Activated CD4-positive, alpha-beta T cell treated with anti-CD3 and anti-CD28 coated beads, Interleukin-2, amount 50 U/mL, for 48 hours (primary cell): ENCODE measurements around the gene OGDH.

Source experiments
- DNase-seq, 2 experiments: peaks; one replicate each; pipeline ENCODE4 v3.0.0-alpha.2; 2020

OGDH gene

DNA sequence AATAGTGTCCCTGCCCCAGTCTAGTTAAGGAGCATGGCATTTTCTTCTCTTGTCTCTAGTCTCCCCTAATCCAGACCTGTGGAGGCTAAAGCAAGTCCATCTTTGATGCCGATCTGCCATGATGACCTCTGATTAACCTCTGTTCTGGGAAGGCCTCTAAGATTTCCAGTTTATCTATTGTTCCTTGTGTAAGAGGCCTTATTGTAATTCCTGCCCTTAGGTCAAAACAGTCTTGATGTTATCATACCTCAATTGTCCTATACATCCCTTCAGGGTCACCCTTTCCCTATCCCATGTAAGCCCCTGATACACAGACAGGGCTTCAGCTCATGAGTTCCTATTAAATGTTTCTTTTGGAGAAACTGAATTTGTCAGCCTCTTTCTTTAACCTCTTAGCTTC is 137.3 kb downstream of the OGDH start:
- DNase-seq: no peak

DNA sequence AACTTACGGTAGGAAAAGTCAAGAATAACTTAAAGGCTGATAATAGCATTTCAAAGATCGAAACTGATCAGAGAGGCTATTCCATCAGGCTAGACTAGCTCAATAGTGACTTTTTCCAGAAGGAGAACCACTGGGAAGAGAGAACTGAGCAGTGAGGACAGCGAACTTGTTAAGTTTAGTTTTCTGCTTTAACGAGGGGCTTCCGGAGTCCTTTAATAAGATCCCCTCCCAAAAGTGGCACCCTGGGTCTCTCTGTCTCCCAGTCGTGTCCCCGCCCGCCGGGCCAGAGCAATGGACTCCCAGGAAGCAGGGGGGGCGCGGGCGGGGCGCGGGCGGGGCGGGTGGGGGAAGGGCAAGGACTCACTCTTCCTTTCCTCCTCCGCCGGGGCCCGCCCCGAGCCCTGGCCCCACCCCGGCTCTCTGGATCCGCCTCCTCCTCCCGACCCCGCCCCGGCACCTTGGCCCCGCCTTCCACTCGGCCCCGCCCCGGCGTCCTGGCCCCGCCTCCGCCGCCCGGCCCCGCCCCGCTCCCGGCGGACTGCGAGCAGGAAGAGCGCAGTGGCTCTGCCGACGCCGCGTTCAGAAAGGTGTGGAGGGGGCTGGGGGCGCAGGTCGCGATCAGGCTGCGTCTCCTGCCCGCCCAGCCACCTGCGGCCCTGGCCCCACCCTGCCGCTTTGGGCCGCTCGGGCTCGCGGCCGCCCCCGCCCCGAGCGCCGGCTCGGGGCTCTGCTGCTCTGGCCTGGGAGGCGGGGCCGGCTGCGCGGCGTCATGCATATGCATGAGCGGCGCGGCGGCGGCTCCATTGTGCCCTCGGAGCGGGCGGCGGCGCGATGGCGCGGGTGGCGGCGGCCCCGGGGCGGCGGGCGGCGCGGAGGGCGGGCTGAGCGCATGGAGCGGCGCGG is 141.9 kb downstream of the OGDH start, which contains the start of gene ZMIZ2:
TSS of gene ZMIZ2 (plus strand) at position 803 of the 903 bp plus-strand sequence. CDS start 7,403 bp downstream, outside the sequence.
- peak; percentile 88 to 89 for DNase-seq

DNA sequence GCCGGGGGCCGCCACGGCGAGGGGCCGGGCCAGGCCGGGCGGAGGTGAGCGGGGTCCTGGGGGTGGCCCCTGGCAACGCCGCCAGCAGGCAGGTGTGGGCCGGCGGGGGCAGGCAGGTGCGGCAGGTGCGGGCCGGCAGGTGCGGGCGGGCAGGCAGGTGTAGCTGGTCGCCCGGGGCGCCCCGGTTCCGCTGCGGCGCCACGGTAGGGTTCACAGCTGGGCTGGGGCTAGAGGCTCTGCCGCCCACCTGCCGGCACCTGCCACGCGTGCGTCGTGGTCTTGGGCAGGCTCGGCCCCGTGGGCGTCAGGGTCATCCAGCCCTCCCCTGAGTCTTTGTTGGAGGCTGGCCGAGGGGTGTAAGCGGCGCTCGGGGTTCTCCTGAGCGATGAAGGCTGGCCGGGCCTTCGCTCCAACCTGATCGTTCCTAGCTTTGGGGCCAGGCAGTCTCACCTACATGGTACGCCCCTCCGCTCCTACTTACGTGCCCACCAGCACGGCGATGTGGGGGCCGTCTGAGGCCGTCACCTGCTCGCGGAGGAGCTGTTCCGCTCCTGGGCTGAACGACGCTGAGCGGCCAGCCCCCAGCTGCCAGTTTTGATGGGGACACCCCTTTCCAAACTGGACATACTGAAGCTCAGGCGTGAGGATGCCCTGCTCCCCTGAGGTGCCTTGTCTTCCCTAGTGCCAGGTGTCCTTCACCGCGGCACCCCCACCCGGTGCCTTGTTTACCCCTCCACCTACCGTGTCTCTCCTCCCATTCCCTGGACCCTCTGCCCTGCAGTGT is 142.7 kb downstream of the OGDH start:
- peak; percentile 23 to 38 for DNase-seq

DNA sequence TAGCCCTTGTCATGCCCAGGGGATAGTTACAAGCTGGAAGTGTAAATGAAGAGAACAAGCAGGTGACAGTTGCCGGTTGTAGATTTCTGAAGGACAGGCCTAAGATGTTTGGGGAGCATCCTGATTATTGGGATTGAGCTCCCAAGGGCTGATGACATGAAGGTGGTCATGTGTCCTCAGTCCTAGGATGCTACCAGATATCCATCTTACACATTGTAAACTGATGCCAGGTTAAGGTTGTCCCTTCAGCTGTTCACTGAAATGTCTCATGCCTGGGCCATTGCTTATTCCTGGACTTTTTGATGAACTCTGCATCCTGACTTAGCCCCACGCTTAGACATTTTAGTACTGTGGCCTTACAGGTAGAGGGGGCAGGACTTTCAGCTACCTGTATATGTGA is 143.6 kb downstream of the OGDH start:
- DNase-seq: no peak

DNA sequence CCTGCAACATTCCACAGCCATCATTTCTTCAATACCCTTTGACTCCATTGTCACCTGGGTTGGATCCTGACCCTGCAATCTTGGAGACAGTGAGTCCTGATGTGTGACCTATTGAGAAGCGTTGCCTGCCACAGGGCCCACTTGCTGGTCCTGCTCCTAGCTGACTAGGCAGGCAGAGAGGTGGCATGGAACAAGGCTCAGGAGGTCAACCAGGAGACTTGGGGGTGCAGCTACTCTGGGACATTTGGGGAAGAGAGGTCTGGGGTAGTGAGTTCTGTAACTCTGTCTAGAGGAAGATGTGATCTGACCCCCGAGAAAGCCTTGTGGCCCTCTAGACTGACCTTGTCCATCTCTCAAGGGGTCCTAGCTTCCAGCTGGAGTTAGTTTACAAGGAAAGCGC is 144.0 kb downstream of the OGDH start:
- DNase-seq: no peak

DNA sequence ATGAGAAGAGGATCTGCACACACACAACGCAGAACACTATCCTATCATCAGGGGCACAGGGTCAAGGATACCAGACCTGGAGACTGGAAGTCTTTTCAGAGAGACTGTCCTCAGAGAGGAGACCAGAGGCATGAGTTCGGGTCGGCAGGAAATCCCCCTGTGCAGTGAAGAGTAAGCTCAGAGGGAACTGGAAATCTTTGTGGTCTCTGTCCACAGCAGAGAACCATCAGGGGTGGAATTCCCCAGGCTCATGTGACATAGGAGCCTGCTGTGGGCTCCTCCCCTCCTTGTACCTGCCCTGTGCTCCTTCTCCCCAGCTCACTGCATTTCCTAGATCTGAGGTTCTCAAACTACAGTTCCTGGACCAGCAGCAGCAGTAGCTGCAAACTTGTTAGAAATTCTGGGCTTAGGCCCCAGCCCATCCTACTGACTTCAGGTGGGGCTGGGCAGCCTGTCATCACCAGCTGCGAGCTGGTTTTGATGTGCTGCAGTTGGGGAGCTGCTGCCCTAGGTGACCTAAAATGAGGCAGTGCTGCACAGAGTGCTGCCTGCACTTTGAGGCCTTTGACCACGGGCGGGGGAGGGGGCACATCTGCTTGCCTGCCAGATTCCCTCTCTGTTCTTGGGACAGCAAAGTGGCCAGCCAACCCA is 144.6 kb downstream of the OGDH start:
- peak; percentile 55 to 64 for DNase-seq

DNA sequence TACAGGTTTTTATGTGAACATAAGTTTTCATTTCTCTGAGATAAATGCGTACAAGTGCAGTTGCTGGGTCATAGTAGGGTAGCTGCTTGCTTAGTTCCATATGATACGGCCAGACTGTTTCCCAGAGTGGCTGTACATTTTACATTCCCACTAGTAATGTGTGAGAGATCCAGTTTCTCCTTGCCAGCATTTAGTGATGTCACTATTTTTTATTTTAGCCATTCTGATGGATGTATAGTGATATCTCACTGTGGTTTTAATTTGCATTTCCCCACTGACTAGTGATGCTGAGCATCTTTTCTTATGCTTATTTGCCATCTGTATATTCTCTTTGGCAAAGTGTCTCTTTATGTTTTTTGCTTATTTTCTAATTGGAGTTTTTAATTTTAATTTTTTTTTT is 146.4 kb downstream of the OGDH start:
- DNase-seq: no peak

DNA sequence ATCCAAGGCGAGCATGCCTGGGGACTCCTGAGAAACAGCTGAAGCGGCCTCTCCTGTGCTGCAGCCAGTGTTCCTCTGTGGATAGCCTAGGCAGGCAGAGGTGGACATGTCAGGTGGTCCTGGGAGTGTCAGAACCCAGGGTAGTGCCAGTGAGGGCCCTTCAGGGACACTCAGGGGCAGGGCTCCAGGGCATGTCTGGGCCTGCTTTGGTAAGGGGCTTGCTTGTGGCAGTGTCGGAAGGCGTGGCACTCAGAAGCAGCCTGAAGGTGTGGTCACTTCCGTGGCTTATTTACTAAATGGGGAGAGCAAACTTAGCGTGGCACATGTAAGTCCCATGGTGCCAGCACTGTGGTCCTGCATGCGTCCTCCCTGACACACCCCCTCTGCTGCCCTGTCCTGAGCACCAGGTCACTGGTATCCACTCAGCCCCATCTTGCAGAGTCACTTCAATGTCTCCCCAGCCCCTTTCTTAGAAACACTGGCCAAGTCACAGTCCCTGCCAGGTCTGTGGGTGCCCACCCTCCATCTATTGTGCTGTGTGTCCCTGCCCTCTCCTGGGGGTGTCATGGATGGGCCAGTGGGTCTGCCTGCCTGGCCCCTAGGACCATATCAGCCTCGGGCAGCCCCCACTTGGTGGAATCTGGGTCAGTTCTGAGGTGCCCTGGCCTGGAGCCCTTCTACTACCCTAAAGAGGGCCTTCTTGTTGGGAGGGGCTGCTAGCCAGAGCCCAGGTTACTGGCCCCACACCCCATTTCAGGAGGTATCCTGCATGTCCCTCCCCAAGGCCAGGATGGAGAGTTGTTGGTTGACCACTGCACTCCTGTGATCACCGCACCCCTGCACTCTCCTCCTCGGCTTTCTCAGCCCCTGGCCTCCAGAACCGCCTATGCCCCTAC is 148.6 kb downstream of the OGDH start:
- no peak for DNase-seq

DNA sequence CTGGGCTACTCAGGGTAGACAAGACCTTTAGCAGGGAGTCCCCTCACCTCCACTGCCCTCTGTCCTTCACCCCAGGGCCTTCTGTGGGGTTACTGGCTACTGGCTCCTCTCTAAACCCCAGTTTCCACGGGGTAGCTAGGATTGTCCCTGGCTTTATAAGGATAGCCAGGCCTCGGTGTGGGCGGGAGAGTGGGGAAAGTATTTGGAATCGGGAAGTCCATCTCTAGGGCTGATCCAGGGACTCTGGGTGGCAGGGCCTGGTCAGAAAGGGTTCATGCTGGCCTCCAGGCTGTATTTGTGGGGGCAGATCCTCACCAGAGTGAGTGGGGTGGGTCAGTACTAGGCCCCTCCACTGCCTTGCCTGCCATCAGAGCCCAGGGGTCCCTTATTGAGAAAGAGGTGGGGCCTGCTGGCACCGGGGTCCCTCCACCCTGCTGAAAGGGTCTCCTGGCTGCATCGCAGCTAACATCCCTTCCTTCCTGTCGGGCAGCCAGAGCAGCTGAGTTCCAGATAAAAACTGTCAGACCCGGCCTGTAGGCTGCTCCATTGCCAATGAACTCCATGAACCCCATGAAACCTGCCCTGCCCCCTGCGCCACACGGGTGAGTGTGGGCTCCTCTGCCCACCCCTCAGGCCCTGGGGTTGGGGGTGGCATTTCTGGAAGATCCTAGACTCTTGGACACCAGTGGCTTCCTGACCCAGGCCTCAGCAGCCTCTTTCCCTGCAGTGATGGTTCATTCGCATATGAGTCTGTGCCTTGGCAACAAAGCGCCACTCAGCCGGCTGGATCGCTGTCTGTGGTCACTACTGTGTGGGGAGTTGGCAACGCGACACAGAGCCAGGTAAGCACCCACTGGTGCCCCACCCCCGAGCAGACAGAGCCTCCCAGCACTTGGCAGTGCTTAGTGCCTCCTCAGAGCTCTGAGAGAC is 149.5 kb downstream of the OGDH start:
- DNase-seq: no peak

DNA sequence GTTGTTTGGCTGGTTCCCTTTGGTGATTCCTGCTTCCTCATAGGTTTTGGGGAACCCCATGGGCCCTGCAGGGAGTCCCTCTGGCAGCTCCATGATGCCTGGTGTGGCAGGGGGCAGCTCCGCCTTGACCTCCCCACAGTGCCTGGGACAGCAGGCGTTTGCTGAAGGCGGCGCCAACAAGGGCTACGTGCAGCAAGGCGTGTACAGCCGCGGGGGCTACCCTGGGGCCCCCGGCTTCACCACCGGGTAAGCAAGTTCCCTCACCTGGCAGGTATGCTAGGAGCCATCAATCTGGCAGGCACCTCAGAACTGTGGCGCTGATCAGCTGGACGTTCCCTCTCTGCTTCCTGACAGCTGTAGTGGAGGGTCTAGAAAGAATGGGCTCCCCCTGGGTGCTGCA is 150.5 kb downstream of the OGDH start:
- DNase-seq: no peak

DNA sequence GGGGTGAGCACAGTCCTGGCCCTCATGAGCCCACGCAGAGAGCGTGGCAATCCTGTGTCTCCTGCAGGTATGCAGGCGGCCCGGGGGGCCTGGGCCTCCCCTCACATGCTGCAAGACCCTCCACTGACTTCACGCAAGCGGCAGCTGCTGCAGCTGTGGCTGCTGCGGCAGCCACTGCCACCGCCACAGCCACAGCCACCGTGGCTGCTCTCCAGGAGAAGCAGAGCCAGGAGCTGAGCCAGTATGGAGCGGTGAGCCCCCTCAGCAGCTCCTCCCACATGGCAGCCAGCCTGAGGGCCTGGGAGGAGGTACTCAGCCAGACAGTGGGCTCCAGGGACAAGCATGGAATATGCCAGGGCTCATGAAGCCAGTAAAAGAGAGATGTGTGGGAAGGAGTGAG is 150.9 kb downstream of the OGDH start:
- DNase-seq: no peak

DNA sequence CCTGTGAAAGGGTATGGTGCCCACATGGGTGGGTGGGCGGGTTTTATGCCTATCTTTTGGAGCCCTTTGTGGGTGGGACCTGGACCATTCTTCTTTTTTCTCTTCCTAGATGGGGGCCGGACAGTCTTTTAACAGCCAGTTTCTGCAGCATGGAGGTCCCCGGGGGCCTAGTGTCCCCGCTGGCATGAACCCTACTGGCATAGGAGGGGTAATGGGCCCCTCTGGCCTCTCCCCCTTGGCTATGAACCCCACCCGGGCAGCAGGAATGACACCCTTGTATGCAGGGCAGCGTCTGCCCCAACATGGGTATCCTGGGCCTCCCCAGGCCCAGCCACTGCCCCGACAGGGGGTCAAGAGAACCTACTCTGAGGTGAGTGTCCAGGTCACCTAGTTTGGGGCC is 151.3 kb downstream of the OGDH start:
- no peak for DNase-seq
